ENCODE results near the gene SF3B2.
"Not testable (repeated sequence)": the region's sequence is repeated elsewhere in the genome, so short reads cannot be mapped to it uniquely, and the experiment has no call there.

Gene SF3B2

GRCh38 chr11:66106786-66107599 is 54.8 kb downstream of the SF3B2 start:
- no peak for DNase-seq (ENCODE audit: low read depth in 2 of 2)

GRCh38 chr11:66107600-66108510 is 55.7 kb downstream of the SF3B2 start:
- DNase-seq (ENCODE audit: low read depth in 2 of 2): no peak

- no peak for DNase-seq (ENCODE audit: low read depth in 2 of 2)
Observed at GRCh38 chr11:66109294-66109693, 57.1 kb downstream of the SF3B2 start.

GRCh38 chr11:66111158-66111557 is 59.0 kb downstream of the SF3B2 start:
- DNase-seq (ENCODE audit: low read depth in 2 of 2): no peak

GRCh38 chr11:66112041-66112491 is 59.9 kb downstream of the SF3B2 start:
- no peak for DNase-seq (ENCODE audit: low read depth in 2 of 2)

- no peak for DNase-seq (ENCODE audit: low read depth in 2 of 2)
Observed at GRCh38 chr11:66112601-66113499, 60.7 kb downstream of the SF3B2 start.

- DNase-seq (ENCODE audit: low read depth in 2 of 2): not testable (repeated sequence)
Observed at GRCh38 chr11:66114957-66115356, 62.8 kb downstream of the SF3B2 start.

GRCh38 chr11:66115638-66116301 is 63.6 kb downstream of the SF3B2 start:
- DNase-seq (ENCODE audit: low read depth in 2 of 2): no peak

GRCh38 chr11:66116576-66117361 is 64.6 kb downstream of the SF3B2 start:
- no peak for DNase-seq (ENCODE audit: low read depth in 2 of 2)

- no peak for DNase-seq (ENCODE audit: low read depth in 2 of 2)
Observed at GRCh38 chr11:66118847-66119246, 66.7 kb downstream of the SF3B2 start.
